ENCODE results near the gene GRIP2. TPM values are rescaled to one million over a fixed set of nuclear protein-coding genes. Genes with fewer than 3 reads are reported as not detected.

GRIP2 gene
- total RNA-seq, 4 donors from 2014 or later = 0.80 to 12.4 (median 1.4) TPM; not detected in 1

- DNase-seq = peak in 1 of 3 donors; percentile 77
- Histone ChIP-seq H3K36me3 (peaks cover 0 to 57% (median 0%) of the 10 kb centered on the region in 3 donors), H3K4me1 (peaks cover 0 to 28% (median 2%) of the 10 kb centered on the region in 4 donors), H3K4me3 (no peak overlapping the region), H3K27ac (peak overlapping the region; percentile 62 to 86 (median 77)), H3K27me3 (no peaks in the 10 kb centered on the region), H3K9me3 (no peaks in the 10 kb centered on the region)
- no peak for TF ChIP-seq CTCF (IDR thresholded peaks at IDR 0.05)
- TF ChIP-seq POLR2A (IDR thresholded peaks at IDR 0.05) = no peak
These were observed 88.0 kb downstream of the GRIP2 start for GRCh38 chr3:14451844-14452739.

GRCh38 chr3:14450922-14451606 lies 89.1 kb downstream of the GRIP2 start:
- DNase-seq = no peak
- Histone ChIP-seq H3K27me3 (no peaks in the 10 kb centered on the region), H3K4me1 (peaks cover 0 to 28% (median 2%) of the 10 kb centered on the region in 4 donors), H3K4me3 (no peak overlapping the region), H3K27ac (peak overlapping the region in 1 of 4 donors; percentile 84), H3K9me3 (no peaks in the 10 kb centered on the region), H3K36me3 (peaks cover 0 to 60% (median 0%) of the 10 kb centered on the region in 3 donors)
- no peak for TF ChIP-seq CTCF (IDR thresholded peaks at IDR 0.05)

GRCh38 chr3:14450506-14450905 lies 89.6 kb downstream of the GRIP2 start:
- Histone ChIP-seq H3K4me1 (peaks cover 0 to 28% (median 2%) of the 10 kb centered on the region in 4 donors), H3K27me3 (no peaks in the 10 kb centered on the region), H3K27ac (no peak overlapping the region), H3K36me3 (peaks cover 0 to 65% (median 0%) of the 10 kb centered on the region in 3 donors), H3K4me3 (no peak overlapping the region), H3K9me3 (no peaks in the 10 kb centered on the region)
- no peak for DNase-seq
- TF ChIP-seq CTCF (IDR thresholded peaks at IDR 0.05) (no peak), POLR2A (IDR thresholded peaks at IDR 0.05) (no peak)

GRCh38 chr3:14448756-14449727 lies 91.1 kb downstream of the GRIP2 start:
- DNase-seq = no peak
- no peaks in the 10 kb centered on the region for H3K27me3 ChIP-seq
- no peaks in the 10 kb centered on the region for H3K9me3 ChIP-seq
- TF ChIP-seq POLR2A (IDR thresholded peaks at IDR 0.05) = no peak
- no peak for TF ChIP-seq CTCF (IDR thresholded peaks at IDR 0.05)
- H3K36me3 ChIP-seq = peaks cover 0 to 70% (median 0%) of the 10 kb centered on the region in 3 donors
- no peak overlapping the region for H3K4me3 ChIP-seq
- peaks cover 0 to 23% (median 2%) of the 10 kb centered on the region in 4 donors for H3K4me1 ChIP-seq
- H3K27ac ChIP-seq = no peak overlapping the region

GRCh38 chr3:14448063-14448462 lies 92.1 kb downstream of the GRIP2 start:
- no peak for TF ChIP-seq POLR2A (IDR thresholded peaks at IDR 0.05)
- no peak for TF ChIP-seq CTCF (IDR thresholded peaks at IDR 0.05)
- Histone ChIP-seq H3K27me3 (no peaks in the 10 kb centered on the region), H3K36me3 (peaks cover 0 to 79% (median 0%) of the 10 kb centered on the region in 3 donors), H3K9me3 (no peaks in the 10 kb centered on the region), H3K27ac (no peak overlapping the region), H3K4me3 (no peak overlapping the region), H3K4me1 (peaks cover 0 to 14% (median 2%) of the 10 kb centered on the region in 4 donors)
- no peak for DNase-seq
